ENCODE results near the gene FRMPD4. TPM values are rescaled to one million over a fixed set of nuclear protein-coding genes. Genes with fewer than 3 reads are reported as not detected.

Gene FRMPD4
- total RNA-seq, 4 donors from 2014 or later, result under 0.01 to 0.39 (median 0.30) TPM; not detected in 1

DNA sequence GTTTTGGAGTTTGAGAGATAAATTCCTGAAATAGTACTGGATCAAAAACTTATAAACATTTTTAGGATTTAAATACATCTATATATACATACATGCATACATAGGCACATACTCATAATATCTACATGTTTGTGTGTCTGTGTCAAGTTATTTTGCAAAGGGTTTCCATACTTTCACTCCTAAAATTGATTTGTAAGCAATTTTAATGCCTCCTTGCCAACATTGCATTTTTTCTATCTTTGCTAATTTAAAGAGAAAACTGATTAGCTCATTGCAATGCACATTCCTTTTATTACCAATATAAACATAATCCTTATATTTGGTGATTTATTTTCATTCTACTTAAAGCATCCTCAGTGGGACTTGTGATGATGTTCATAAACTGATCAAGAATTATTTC, 258.3 kb downstream of the FRMPD4 start:
- Histone ChIP-seq H3K36me3 (no peaks in the 10 kb centered on the region), H3K27ac (no peak overlapping the region), H3K4me1 (no peaks in the 10 kb centered on the region), H3K9me3 (no peaks in the 10 kb centered on the region), H3K4me3 (no peak overlapping the region), H3K27me3 (no peaks in the 10 kb centered on the region)
- TF ChIP-seq, protein P1, sequence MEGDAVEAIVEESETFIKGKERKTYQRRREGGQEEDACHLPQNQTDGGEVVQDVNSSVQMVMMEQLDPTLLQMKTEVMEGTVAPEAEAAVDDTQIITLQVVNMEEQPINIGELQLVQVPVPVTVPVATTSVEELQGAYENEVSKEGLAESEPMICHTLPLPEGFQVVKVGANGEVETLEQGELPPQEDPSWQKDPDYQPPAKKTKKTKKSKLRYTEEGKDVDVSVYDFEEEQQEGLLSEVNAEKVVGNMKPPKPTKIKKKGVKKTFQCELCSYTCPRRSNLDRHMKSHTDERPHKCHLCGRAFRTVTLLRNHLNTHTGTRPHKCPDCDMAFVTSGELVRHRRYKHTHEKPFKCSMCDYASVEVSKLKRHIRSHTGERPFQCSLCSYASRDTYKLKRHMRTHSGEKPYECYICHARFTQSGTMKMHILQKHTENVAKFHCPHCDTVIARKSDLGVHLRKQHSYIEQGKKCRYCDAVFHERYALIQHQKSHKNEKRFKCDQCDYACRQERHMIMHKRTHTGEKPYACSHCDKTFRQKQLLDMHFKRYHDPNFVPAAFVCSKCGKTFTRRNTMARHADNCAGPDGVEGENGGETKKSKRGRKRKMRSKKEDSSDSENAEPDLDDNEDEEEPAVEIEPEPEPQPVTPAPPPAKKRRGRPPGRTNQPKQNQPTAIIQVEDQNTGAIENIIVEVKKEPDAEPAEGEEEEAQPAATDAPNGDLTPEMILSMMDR (IDR thresholded peaks at IDR 0.05), result no peak
- TF ChIP-seq EP300 (IDR thresholded peaks at IDR 0.05) (no peak), POLR2A (IDR thresholded peaks at IDR 0.05) (no peak)
- no peak for DNase-seq (ENCODE audit: low spot score in 2 of 2)

DNA sequence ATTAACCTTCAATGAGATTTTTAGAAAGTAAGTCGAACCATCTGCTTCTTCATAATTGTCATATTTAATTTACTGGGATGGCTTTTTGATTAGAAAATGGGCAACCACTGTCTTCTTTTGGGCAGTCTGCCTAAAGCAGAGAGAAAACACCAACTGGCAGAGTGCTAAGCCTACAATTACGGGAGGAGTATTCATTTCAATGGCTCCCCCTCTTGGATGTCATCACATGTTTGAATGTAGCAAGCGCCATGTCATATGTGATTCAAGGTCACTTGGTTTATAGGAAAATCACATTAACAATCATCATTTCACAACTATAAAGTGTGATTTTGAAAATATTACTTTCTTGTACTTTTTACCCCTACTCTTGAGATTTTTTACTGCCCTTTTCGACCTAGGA, 261.9 kb downstream of the FRMPD4 start:
- 77 to 84% methylated on average over 4 of the region's 4 CpGs for WGBS, 2 donors
- Histone ChIP-seq H3K9me3 (no peaks in the 10 kb centered on the region), H3K27me3 (no peaks in the 10 kb centered on the region), H3K36me3 (no peaks in the 10 kb centered on the region), H3K27ac (no peak overlapping the region), H3K4me1 (no peaks in the 10 kb centered on the region), H3K4me3 (no peak overlapping the region)
- DNase-seq (ENCODE audit: low spot score in 2 of 2), result no peak
- TF ChIP-seq, protein P1 (IDR thresholded peaks at IDR 0.05), result no peak
- TF ChIP-seq EP300 (IDR thresholded peaks at IDR 0.05), result no peak
- TF ChIP-seq POLR2A (IDR thresholded peaks at IDR 0.05), result no peak

DNA sequence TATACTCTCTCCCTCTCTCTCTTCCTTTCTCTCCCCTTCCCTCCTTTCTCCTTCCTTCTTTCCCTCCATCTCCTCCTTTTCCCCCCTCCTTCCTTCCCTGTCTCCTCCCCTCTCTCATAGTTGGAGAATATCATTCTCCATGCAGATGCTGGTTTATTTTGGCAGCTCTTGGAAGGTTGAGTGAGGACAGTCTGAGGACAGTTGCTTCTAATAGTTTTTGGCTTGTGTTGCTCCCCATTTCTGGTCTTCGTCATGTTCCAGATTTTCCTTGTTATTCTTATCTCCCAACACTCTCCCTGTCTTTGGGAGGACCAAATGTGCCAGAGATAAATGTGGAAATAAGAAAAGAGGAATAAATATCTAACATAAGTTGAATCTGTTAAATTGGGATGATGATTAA, 263.0 kb downstream of the FRMPD4 start:
- no peak for DNase-seq (ENCODE audit: low spot score in 2 of 2)
- no peaks in the 10 kb centered on the region for H3K27me3 ChIP-seq
- no peak overlapping the region for H3K27ac ChIP-seq
- H3K4me3 ChIP-seq, result no peak overlapping the region
- no peaks in the 10 kb centered on the region for H3K4me1 ChIP-seq
- no peaks in the 10 kb centered on the region for H3K9me3 ChIP-seq
- TF ChIP-seq POLR2A (IDR thresholded peaks at IDR 0.05) (no peak), EP300 (IDR thresholded peaks at IDR 0.05) (peak in 1 of 2 donors; percentile 12)
- TF ChIP-seq, protein P1 (IDR thresholded peaks at IDR 0.05), result no peak
- no peaks in the 10 kb centered on the region for H3K36me3 ChIP-seq
- 47% methylated on average over 1 of the region's 1 CpG for WGBS, 2 donors

DNA sequence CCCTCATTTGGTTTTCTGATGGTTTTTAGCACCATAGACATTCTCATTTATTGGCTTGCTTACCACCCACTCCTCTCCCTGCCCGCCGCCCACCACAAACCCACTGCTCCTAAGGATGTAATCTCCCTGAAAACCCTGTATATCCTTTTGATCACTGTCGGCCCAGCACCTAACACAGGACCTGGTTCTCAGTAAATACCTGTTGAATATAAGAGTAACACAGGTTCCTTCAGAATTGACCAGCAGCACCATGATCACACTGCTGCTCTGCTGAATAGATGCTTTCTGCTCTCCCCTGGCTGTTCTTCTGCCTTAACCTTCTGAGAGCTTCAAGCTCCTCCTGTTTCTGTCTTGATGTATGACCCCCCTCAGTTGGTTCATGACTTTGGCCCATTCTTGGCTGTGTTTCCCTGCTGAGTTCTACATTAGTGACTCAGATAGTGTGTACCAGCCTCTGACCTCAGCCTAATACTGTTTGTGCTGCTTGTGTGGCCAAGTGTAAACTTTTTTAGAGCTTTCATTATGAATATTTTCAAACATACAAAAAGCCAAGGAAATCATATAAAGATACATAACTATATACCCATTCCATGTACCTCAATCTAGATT, 265.3 kb downstream of the FRMPD4 start:
- Histone ChIP-seq H3K9me3 (no peaks in the 10 kb centered on the region), H3K27ac (no peak overlapping the region), H3K36me3 (no peaks in the 10 kb centered on the region), H3K4me1 (no peaks in the 10 kb centered on the region), H3K27me3 (no peaks in the 10 kb centered on the region), H3K4me3 (no peak overlapping the region)
- WGBS, 2 donors, result 85 to 94% methylated on average over 3 of the region's 3 CpGs
- DNase-seq (ENCODE audit: low spot score in 2 of 2), result no peak
- no peak for TF ChIP-seq POLR2A (IDR thresholded peaks at IDR 0.05)
- TF ChIP-seq, protein P1 (IDR thresholded peaks at IDR 0.05), result no peak
- TF ChIP-seq EP300 (IDR thresholded peaks at IDR 0.05), result no peak

DNA sequence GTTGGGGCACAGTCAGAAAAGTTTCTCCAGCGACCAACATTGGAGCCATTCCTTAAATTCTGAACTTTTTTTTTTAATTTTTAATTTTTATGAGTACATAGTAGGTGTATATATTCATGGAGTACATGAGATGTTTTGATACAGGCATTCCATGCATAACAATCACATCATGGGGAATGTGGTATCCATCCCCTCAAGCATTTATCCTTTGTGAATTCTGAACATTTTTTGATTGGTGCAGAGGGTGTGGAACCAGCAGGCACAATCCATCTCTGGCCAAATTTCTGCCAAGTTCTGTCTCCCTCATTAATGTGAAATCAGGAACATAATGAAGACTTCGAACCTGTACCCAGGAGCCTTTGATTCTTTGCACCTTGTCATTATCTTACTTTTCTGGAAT, 267.0 kb downstream of the FRMPD4 start:
- no peak overlapping the region for H3K4me3 ChIP-seq
- H3K4me1 ChIP-seq, result no peaks in the 10 kb centered on the region
- H3K27ac ChIP-seq, result no peak overlapping the region
- no peaks in the 10 kb centered on the region for H3K9me3 ChIP-seq
- TF ChIP-seq POLR2A (IDR thresholded peaks at IDR 0.05), result no peak
- TF ChIP-seq, protein P1 (IDR thresholded peaks at IDR 0.05), result no peak
- TF ChIP-seq EP300 (IDR thresholded peaks at IDR 0.05), result no peak
- WGBS, 2 donors, result 60 to 86% methylated on average over 2 of the region's 2 CpGs
- no peaks in the 10 kb centered on the region for H3K36me3 ChIP-seq
- DNase-seq (ENCODE audit: low spot score in 2 of 2), result no peak
- H3K27me3 ChIP-seq, result no peaks in the 10 kb centered on the region

Measured in tibial nerve (tissue), 4 donors.